Medulla oblongata (tissue), 1 donor: ENCODE measurements around the gene PTPRR.
A peak's percentile ranks its signal among the peaks of the same experiment; 100 is the strongest.

Experiments used
- DNase-seq: peaks from one replicate; pipeline ENCODE4 v3.0.0-alpha.2; 2015; ENCODE audit errors: extremely low spot score

Gene PTPRR

DNA sequence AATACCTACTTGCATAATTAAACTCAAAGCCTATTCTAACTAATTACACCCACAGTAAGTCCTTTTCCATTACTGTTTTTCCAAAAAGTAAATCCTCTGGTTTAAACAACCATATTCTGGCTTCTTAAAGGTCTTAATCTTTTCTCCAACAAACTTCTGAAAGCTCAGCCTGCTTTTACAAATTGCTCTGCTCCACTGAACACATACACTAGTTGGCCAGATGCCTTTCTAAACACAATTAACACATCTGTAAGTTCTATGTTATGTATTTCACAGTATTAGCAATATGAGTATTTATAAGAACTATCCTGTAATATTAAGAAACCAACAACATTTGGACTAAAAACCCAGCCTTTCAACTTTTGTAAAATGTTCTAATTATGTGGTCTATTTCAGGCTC lies 313.4 kb downstream of the PTPRR start:
- DNase-seq: no peak

GRCh38 chr12:70605976-70606375 lies 314.6 kb downstream of the PTPRR start:
- no peak for DNase-seq

DNA sequence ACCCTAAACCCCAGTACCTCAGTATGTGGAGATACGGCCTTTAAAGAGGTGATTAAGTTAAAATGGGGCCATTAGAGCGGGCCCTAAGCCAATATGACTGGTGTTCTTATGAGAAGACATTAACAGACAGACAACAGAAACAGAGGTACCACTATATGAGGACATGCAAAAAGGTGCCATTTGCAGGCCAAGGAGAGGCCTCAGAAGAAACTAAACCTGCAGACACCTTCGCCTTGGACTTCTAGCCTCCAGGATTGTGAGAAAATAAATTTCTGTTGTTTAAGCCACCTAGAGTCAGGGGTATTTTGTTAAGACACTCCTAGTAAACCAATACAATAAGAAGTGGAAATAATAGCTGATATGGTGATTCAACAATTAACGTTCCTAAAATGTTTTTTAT lies 315.9 kb downstream of the PTPRR start:
- no peak for DNase-seq

GRCh38 chr12:70603044-70603443 lies 317.5 kb downstream of the PTPRR start:
- DNase-seq: no peak

GRCh38 chr12:70598467-70599193 lies 321.9 kb downstream of the PTPRR start:
- peak; percentile 78 for DNase-seq

GRCh38 chr12:70592664-70593063 lies 327.9 kb downstream of the PTPRR start:
- DNase-seq: no peak

- no peak for DNase-seq
Observed at GRCh38 chr12:70590549-70591226, 329.9 kb downstream of the PTPRR start.

DNA sequence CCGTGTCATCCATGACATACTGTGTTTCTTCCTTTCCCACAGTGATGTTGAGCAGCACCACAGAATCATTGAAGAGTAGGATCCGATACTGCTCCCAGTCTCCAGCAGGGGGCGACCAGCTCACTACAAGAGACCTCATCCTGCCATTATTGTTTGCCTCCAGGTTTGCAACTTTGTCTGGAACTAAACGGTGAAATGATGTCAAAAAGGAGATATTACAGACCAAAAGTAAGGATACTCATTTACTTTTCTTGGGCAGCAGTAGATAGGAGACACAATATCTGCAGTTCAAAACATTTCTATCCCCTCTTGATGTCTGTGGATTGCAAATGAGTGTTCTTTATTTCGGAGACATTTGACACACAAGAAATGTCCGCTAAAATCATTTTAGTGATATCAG lies 330.5 kb downstream of the PTPRR start:
- peak; percentile 85 for DNase-seq
